GM19467 (cell line): ENCODE measurements around the gene DEDD.

Experiments used
- ATAC-seq: cut with Tn5 transposase; IDR thresholded peaks from one replicate; pipeline ENCODE4 v1.9.1; 2021; ENCODE audit warnings: mild to moderate bottlenecking, moderate library complexity; ENCODE audit not compliant: unreplicated experiment

DEDD gene

GRCh38 chr1:161077426-161077825 is 55.0 kb downstream of the DEDD start:
- no peak for ATAC-seq

DNA sequence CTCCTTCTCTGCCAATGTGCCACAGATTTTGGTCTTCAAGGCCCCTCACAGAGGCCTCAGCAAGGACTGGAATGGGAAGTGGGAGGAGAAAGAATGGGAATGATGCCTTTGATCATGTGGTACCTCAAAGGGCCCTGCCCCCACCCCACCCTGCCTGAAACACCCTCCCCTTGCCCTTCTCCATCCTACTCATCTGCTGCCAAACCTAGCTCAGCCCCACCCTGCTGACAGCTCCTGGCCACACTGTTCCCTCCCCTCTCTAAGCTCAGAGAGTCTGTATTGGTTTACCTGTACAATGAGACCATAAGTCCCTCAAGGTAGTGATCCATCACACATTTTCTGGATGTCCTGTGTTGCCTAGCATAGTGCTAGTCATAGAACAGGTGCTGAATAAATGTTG is 56.1 kb downstream of the DEDD start:
- no peak for ATAC-seq

DNA sequence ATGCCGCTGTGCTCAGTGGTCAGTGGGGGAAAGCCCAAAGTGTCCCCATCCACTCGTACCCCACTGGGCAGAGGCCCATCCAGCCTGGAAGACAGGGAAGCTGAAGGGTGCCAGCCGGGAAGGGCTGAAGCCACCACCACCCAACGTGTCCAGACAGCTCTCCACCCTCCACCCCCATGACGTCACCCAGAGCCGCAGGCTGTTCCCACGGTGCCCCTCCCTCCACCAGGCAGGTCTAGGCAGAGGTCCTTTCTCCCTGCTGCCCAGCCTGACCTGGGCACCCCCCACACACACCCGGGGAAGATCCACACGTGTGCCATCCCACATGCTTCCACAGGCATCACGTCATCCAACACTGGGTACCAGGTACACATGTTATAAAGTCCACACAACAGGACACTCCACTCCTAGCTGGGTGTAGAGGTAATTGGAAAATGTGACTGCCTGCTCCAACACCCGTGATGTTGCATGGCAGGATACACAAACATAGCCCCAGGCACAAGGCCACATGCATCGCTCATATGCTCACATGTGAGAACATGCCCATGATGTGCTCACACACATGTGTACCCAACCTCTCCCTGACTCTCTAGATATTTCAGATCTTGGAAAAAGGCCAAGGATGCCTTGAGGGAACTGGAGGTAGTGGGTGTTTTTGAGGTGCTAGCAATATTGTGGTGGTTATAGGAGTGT is 57.6 kb downstream of the DEDD start:
- ATAC-seq, result no peak

- no peak for ATAC-seq
Observed at GRCh38 chr1:161073474-161074121, 58.9 kb downstream of the DEDD start.

DNA sequence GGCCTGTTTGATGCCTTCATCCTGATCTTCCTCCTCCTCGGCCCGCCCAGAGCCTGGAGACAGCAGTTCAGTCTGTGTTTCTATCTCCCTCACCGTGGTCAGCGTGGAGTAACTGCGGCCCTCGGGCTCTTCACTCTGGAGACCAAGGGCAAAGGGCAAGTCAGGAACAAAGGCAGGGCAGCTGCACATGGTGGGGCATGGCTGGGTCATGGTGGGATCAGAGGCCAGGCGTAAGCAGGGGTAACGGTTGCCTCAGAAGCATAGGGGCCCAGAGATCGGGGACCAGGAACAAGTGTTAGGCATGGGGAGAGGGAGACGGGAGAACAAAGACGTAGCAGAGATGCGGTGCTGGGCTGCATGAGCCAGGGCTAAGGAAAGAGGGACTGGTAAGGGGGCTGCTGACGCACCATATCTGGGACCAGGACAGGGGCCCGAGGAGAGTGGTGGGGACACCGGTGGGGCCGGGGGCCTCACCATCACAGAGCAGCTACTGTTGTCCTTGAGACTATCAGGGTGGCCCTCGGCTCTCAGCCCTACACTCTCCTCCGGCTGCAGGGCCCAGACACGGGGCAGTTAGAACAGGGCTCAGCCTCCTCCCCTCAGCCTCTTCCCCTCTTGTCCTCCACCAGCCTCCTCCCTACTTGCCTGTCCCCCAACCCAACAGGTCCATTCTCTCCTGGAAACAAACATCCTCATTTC is 59.6 kb downstream of the DEDD start:
- ATAC-seq, result no peak

DNA sequence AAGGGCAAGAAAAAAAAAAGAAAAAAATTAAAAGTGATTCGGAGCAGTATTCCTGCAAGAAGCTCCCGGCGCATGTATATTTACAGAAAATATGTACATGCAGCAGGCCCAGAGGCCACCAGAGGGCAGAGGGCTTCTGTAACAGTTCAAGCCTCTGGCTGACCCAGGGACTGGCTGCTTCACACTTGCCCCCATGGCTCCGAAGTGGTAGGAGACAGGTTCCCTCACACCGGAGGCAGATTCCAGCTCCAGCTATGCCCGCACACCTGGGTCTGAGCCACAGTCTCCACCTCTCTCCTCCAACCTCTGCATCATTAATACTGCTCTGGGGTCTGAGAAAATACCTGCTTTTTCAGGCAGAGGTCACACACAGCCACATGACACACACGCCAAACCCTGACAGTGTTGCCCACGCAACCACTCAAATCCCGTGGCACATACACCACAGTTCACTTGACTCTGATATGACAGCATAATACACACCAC is 60.5 kb downstream of the DEDD start:
- ATAC-seq, result no peak
